Stimulated activated CD8-positive, alpha-beta memory T cell treated with anti-CD3 and anti-CD28 coated beads, Interleukin-7, amount 100 ng/mL, for 1 hour (primary cell): Measurements from ENCODE around the gene M6PR.

ENCODE experiments used
- DNase-seq, 2 donors: peaks; one replicate each; pipeline ENCODE4 v3.0.0-alpha.2; 2020; ENCODE audit warnings: low read depth in 2 of 2

Gene M6PR

DNA sequence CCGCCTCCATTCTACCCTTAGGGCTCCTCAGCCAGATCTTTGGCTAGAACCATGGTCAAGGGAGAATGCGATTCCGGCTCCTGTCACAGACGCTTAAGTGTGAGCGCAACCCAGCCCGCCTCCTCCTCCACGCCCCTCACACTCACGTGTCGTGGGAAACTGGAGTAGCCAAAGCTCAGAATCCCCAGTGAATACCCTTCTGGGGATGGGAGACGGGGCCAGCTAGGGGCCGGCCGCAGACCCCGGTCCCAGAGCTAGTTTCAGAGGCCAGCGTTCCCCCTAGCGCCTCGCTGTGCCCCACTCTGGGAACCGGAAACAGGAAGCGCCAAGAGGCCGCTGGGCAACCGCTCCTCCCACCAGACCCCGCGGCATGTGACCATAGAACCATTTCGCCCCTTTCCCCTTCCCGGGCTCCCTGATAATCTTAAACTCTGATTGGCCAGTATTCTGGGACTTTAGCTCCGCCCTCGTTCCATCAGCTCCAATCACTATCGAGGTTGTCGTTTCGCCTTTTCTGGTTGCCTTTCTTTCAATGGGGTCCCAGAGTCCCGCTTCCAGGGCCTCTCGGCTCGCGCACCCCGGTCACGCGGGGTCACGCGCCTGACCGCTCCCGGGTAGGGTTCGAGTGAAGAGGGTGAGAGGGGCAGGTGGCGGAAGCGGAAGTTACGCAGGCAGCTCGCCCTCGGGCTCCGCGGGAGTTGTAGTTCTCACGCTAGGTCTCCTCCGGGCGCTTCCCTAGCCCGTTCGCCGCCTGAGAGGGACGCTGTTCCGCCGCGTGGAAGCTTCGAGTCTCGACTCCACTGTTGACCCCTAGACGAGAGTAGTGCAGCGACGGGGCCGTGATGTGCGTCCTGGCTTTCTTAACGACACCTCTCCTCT is at the start of gene M6PR:
TSS of gene M6PR (minus strand) at position 304 of the 879 bp plus-strand sequence. CDS start 3,241 bp downstream, outside the sequence.
- peak; percentile 69 to 74 for DNase-seq

DNA sequence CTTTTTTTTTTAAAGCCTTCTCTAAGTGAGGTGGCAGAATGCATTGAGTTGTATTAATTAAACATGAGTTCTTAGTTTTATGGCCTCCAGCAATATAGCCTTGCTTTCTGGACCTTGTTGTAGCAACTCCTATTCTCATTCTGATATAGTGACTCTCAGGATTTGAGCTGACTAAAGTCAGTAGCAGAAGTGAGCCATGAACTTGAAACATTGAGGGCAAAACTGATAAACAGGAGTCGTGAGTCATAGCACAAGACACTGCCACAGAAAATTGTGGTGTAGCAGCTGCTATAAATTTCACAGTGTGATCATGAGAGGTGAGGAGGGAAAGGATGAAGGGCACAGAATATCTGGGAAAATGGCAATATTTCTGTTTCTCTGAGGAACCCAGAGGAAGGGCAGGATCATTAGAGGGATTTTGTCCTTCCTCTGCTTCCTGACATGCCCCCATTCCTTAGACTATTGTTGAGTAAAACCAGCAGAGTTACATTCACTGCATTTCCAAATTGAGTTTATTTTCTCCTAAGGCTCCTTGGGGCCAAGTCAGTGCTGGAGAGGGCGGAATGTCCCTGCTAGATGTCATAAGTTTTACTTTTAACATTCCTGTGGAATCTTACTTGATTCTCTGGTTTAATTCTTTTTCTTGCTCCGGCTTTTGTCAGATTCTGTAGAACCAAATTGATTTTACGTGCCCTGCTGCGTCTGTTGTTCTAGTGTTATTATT is 47.4 kb upstream of the M6PR start:
- no peak for DNase-seq

- DNase-seq: no peak
These were observed 45.8 kb upstream of the M6PR start for GRCh38 chr12:8995021-8995775.

GRCh38 chr12:8993827-8994226 is 44.4 kb upstream of the M6PR start:
- no peak for DNase-seq

DNA sequence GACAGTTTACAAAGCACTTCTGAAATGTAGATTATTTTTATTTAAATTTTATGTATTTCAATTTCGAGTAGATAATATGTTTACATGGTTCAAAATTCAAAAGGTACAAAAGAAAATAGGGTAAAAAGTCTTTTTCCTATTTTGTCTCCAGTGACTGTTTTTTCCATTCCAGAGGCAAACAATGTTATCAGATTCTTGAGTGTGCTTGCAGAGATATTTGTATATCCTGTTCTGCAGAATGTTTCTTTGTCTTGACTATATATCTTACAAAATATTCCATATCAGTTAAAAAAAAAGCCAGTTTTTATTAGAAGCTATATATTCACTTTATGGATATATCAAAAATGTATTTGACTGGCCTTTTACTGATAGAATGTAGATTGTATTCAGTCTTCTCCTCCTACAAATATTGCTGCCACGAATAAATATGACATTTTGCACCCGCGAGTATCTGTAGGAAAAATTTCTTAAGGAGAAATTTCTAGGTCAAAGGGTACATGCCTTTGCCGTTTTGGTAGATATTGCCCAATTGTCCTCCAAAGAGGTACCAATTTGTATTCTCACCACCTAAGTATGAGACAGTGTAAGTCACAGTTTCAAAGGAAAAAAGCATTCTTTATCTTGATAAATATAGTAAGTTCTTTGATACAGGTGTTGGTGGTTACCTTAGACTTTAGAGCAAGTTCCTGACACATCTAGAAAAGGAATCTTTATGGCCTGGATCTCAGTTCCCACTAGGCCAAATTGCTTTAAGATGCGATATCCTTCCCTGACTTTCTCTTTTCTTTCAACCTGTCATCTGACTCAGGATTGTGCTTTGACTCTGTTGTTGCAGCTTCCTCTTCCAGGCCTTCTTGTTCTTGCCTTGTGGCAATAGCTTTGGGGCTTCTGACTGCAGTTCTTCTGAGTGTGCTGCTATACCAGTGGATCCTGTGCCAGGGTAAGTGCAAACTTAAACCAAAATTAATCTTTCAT is 42.2 kb upstream of the M6PR start:
- no peak for DNase-seq

DNA sequence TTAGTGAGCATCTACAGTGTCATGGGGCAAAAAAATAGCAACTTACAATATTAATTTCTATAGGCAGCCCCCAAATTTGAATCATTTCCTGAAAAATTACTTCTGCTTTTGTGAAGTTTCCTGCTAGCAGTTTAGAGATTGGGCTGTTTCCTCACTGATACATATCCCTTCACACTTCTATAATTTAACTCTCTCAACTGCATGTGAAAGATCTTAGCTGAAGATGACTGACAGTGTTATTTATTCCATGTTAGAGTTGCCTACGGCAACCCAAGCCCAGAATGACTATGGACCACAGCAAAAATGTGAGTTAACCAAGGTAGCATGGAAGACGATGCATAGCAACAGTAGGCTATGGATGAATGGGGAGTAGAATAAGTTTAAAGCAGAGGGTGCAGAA is 40.0 kb upstream of the M6PR start, which contains the start of gene KLRG1:
TSS of gene KLRG1 (plus strand) at position 134 of the 400 bp plus-strand sequence. CDS start at position 224, 90 bp downstream.
- no peak for DNase-seq

DNA sequence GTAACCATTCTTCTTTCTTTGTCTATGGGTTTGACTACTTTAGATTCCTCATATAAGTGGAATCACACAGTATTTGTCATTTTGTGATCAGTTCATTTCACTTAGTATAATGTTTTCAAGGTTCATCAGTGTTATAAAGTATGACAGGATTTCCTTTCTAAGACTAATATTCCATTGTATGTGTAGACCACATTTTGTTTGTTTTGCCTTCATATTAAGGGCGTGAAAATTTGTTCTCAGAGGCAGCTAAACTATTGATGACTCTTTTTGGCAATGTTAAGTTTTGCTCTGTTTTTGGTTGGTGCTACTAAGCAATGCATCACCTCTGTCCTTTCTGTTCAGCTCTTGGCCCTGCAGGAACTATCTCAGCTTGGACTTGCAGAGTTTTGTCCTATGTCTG is 38.2 kb upstream of the M6PR start:
- no peak for DNase-seq

DNA sequence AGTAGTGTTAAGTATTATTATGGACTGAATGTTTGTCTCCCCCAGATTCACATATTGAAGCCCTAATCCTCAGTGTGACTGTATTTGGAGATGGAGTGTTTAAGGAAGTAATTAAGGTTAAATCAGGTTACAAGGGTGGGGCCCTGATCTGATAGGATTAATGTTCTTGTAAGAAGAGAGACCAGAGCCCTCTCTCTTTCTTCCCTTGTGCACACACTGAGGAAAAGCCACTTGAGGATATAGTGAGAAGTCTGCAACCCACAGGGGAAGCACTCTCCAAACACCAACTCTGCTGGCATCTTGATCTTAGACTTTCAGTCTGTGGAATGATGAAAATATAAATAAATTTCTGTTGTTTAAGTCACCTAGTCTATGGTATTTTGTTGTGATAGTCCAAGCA is 37.7 kb upstream of the M6PR start:
- no peak for DNase-seq

- DNase-seq: no peak
These were observed 35.8 kb upstream of the M6PR start for GRCh38 chr12:8985213-8985754.

DNA sequence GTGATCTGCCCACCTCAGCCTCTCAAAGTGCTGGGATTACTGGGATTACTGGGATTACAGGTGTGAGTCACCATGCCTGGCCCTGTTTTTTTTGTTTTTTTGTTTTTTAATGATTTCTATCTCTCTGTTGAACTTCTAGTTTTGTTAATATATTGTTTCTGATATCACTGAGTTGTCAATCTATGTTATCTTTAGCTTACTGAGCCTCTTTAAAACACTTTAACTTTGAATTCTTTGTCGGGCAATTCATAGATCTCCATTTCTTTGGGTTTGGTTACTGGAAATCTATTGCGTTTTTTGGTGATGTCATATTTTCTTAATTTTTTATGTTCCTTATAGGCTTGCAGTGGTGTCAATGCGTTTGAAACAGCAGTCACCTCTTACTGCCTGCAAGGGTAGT is 30.7 kb upstream of the M6PR start:
- DNase-seq: no peak

DNA sequence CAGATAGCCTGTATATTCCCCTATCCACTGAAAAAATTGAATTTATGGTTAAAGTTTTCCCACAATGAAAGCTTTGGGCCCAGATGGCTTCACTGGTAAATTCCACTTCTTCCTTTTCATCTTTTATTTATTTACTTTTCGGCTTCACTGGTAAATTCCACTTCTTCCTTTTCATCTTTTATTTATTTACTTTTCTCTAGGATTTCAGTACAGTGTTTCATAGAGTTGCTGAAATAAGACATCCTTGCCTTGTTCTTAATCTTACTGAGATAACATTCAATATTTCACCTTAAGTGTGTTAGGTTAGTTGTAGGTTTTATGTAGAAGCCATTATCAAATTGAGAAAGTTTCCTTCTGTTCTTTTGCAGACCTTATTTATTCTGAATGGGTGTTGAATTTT is 21.0 kb upstream of the M6PR start:
- DNase-seq: no peak

GRCh38 chr12:8969861-8970411 is 20.5 kb upstream of the M6PR start:
- DNase-seq: no peak

- DNase-seq: no peak
These were observed 19.3 kb upstream of the M6PR start for GRCh38 chr12:8968761-8969160.

- no peak for DNase-seq
These were observed 10.7 kb upstream of the M6PR start for GRCh38 chr12:8960176-8960575.

GRCh38 chr12:8958066-8958465 is 8.6 kb upstream of the M6PR start:
- no peak for DNase-seq

- no peak for DNase-seq
These were observed 8.1 kb upstream of the M6PR start for GRCh38 chr12:8957561-8957960.

- no peak for DNase-seq
These were observed 7.3 kb upstream of the M6PR start for GRCh38 chr12:8956772-8957171.

DNA sequence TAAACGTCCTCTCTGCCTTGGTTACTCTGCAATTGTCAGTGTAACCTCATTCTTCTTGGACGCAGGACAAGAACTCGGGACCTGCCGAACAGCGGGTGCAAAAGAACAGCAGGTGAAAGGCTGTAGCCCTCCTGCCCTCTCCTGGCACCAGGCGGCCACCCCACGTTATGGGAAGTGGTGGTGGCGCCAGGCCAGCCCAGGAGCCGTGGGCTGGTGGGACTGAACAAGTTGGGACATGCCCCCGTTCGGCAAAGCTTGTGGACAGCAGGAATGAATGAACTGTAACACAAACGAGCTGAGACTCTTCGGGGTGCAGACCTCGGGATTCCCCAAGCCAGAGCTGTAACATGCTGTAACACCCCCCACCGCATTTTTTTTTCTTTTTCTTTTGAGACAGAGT is 6.6 kb upstream of the M6PR start:
- no peak for DNase-seq

- DNase-seq: no peak
These were observed 4.4 kb upstream of the M6PR start for GRCh38 chr12:8953773-8954402.

GRCh38 chr12:8951744-8952143 is 2.3 kb upstream of the M6PR start:
- no peak for DNase-seq
